Measurements from ENCODE around the gene TGFA.

Gene TGFA

GRCh38 chr2:70553584-70554337, at the start of gene TGFA:
Gene TGFA, minus strand, starts transcription at chr2:70553826. Its CDS starts 59 bp downstream, at chr2:70553767.
- no peaks in the 10 kb centered on the region for H3K36me3 ChIP-seq (ENCODE audit: control insufficient read depth, insufficient read depth, low read length)
- peak within 1 kb of the TSS; percentile 56 for H3K9ac ChIP-seq (ENCODE audit: low read length)
- no peaks in the 10 kb centered on the region for H3K4me1 ChIP-seq (ENCODE audit: control insufficient read depth, insufficient read depth, low read length)
- H3K27me3 ChIP-seq (ENCODE audit: control insufficient read depth, insufficient read depth, low read length), result peaks cover 8% of the 10 kb centered on the region
- H3K27ac ChIP-seq (ENCODE audit: low read depth, low read length), result no peak within 1 kb of the TSS
- peak within 1 kb of the TSS; percentile 69 for H3K4me3 ChIP-seq (ENCODE audit: low read length)

- H3K9ac ChIP-seq (ENCODE audit: low read length), result no peak overlapping the region
- no peaks in the 10 kb centered on the region for H3K27me3 ChIP-seq (ENCODE audit: control insufficient read depth, insufficient read depth, low read length)
- no peak overlapping the region for H3K4me3 ChIP-seq (ENCODE audit: low read length)
- no peak overlapping the region for H3K27ac ChIP-seq (ENCODE audit: low read depth, low read length)
- no peaks in the 10 kb centered on the region for H3K4me1 ChIP-seq (ENCODE audit: control insufficient read depth, insufficient read depth, low read length)
- no peaks in the 10 kb centered on the region for H3K36me3 ChIP-seq (ENCODE audit: control insufficient read depth, insufficient read depth, low read length)
These were observed 49.4 kb upstream of the TGFA start for GRCh38 chr2:70603066-70603465.

- Histone ChIP-seq H3K27me3 (ENCODE audit: control insufficient read depth, insufficient read depth, low read length) (no peaks in the 10 kb centered on the region), H3K4me3 (ENCODE audit: low read length) (no peak overlapping the region), H3K36me3 (ENCODE audit: control insufficient read depth, insufficient read depth, low read length) (no peaks in the 10 kb centered on the region), H3K9ac (ENCODE audit: low read length) (no peak overlapping the region), H3K4me1 (ENCODE audit: control insufficient read depth, insufficient read depth, low read length) (no peaks in the 10 kb centered on the region), H3K27ac (ENCODE audit: low read depth, low read length) (no peak overlapping the region)
These were observed 44.6 kb upstream of the TGFA start for GRCh38 chr2:70598197-70598596.

GRCh38 chr2:70596739-70597138, 43.1 kb upstream of the TGFA start:
- Histone ChIP-seq H3K9ac (ENCODE audit: low read length) (no peak overlapping the region), H3K36me3 (ENCODE audit: control insufficient read depth, insufficient read depth, low read length) (no peaks in the 10 kb centered on the region), H3K27ac (ENCODE audit: low read depth, low read length) (no peak overlapping the region), H3K4me1 (ENCODE audit: control insufficient read depth, insufficient read depth, low read length) (no peaks in the 10 kb centered on the region), H3K27me3 (ENCODE audit: control insufficient read depth, insufficient read depth, low read length) (no peaks in the 10 kb centered on the region), H3K4me3 (ENCODE audit: low read length) (no peak overlapping the region)

- Histone ChIP-seq H3K27ac (ENCODE audit: low read depth, low read length) (no peak overlapping the region), H3K36me3 (ENCODE audit: control insufficient read depth, insufficient read depth, low read length) (no peaks in the 10 kb centered on the region), H3K9ac (ENCODE audit: low read length) (no peak overlapping the region), H3K4me3 (ENCODE audit: low read length) (no peak overlapping the region), H3K27me3 (ENCODE audit: control insufficient read depth, insufficient read depth, low read length) (no peaks in the 10 kb centered on the region), H3K4me1 (ENCODE audit: control insufficient read depth, insufficient read depth, low read length) (no peaks in the 10 kb centered on the region)
These were observed 42.7 kb upstream of the TGFA start for GRCh38 chr2:70596293-70596692.

- no peaks in the 10 kb centered on the region for H3K4me1 ChIP-seq (ENCODE audit: control insufficient read depth, insufficient read depth, low read length)
- no peak overlapping the region for H3K4me3 ChIP-seq (ENCODE audit: low read length)
- no peak overlapping the region for H3K27ac ChIP-seq (ENCODE audit: low read depth, low read length)
- no peaks in the 10 kb centered on the region for H3K27me3 ChIP-seq (ENCODE audit: control insufficient read depth, insufficient read depth, low read length)
- H3K36me3 ChIP-seq (ENCODE audit: control insufficient read depth, insufficient read depth, low read length), result no peaks in the 10 kb centered on the region
- no peak overlapping the region for H3K9ac ChIP-seq (ENCODE audit: low read length)
These were observed 29.5 kb upstream of the TGFA start for GRCh38 chr2:70583091-70583490.

- no peaks in the 10 kb centered on the region for H3K27me3 ChIP-seq (ENCODE audit: control insufficient read depth, insufficient read depth, low read length)
- H3K9ac ChIP-seq (ENCODE audit: low read length), result no peak overlapping the region
- H3K27ac ChIP-seq (ENCODE audit: low read depth, low read length), result no peak overlapping the region
- no peaks in the 10 kb centered on the region for H3K4me1 ChIP-seq (ENCODE audit: control insufficient read depth, insufficient read depth, low read length)
- H3K4me3 ChIP-seq (ENCODE audit: low read length), result no peak overlapping the region
- no peaks in the 10 kb centered on the region for H3K36me3 ChIP-seq (ENCODE audit: control insufficient read depth, insufficient read depth, low read length)
These were observed 26.7 kb upstream of the TGFA start for GRCh38 chr2:70580352-70580751.

- Histone ChIP-seq H3K9ac (ENCODE audit: low read length) (no peak overlapping the region), H3K27ac (ENCODE audit: low read depth, low read length) (no peak overlapping the region), H3K36me3 (ENCODE audit: control insufficient read depth, insufficient read depth, low read length) (no peaks in the 10 kb centered on the region), H3K27me3 (ENCODE audit: control insufficient read depth, insufficient read depth, low read length) (no peaks in the 10 kb centered on the region), H3K4me3 (ENCODE audit: low read length) (no peak overlapping the region), H3K4me1 (ENCODE audit: control insufficient read depth, insufficient read depth, low read length) (no peaks in the 10 kb centered on the region)
These were observed 21.0 kb upstream of the TGFA start for GRCh38 chr2:70574618-70575017.

- Histone ChIP-seq H3K9ac (ENCODE audit: low read length) (no peak overlapping the region), H3K4me3 (ENCODE audit: low read length) (no peak overlapping the region), H3K27ac (ENCODE audit: low read depth, low read length) (no peak overlapping the region), H3K36me3 (ENCODE audit: control insufficient read depth, insufficient read depth, low read length) (no peaks in the 10 kb centered on the region), H3K4me1 (ENCODE audit: control insufficient read depth, insufficient read depth, low read length) (no peaks in the 10 kb centered on the region), H3K27me3 (ENCODE audit: control insufficient read depth, insufficient read depth, low read length) (no peaks in the 10 kb centered on the region)
These were observed 20.5 kb upstream of the TGFA start for GRCh38 chr2:70574109-70574508.

GRCh38 chr2:70570041-70570661, 16.5 kb upstream of the TGFA start:
- Histone ChIP-seq H3K9ac (ENCODE audit: low read length) (no peak overlapping the region), H3K27ac (ENCODE audit: low read depth, low read length) (no peak overlapping the region)

GRCh38 chr2:70569559-70569958, 15.9 kb upstream of the TGFA start:
- Histone ChIP-seq H3K27ac (ENCODE audit: low read depth, low read length) (no peak overlapping the region), H3K4me3 (ENCODE audit: low read length) (no peak overlapping the region), H3K4me1 (ENCODE audit: control insufficient read depth, insufficient read depth, low read length) (no peaks in the 10 kb centered on the region), H3K9ac (ENCODE audit: low read length) (no peak overlapping the region), H3K27me3 (ENCODE audit: control insufficient read depth, insufficient read depth, low read length) (no peaks in the 10 kb centered on the region), H3K36me3 (ENCODE audit: control insufficient read depth, insufficient read depth, low read length) (no peaks in the 10 kb centered on the region)

More at GRCh38 chr2:70570041-70570661, 16.5 kb upstream of the TGFA start:
- H3K27me3 ChIP-seq (ENCODE audit: control insufficient read depth, insufficient read depth, low read length), result no peaks in the 10 kb centered on the region
- no peak overlapping the region for H3K4me3 ChIP-seq (ENCODE audit: low read length)
- H3K4me1 ChIP-seq (ENCODE audit: control insufficient read depth, insufficient read depth, low read length), result no peaks in the 10 kb centered on the region
- no peaks in the 10 kb centered on the region for H3K36me3 ChIP-seq (ENCODE audit: control insufficient read depth, insufficient read depth, low read length)

- H3K36me3 ChIP-seq (ENCODE audit: control insufficient read depth, insufficient read depth, low read length), result no peaks in the 10 kb centered on the region
- no peak overlapping the region for H3K9ac ChIP-seq (ENCODE audit: low read length)
- no peaks in the 10 kb centered on the region for H3K4me1 ChIP-seq (ENCODE audit: control insufficient read depth, insufficient read depth, low read length)
- H3K4me3 ChIP-seq (ENCODE audit: low read length), result no peak overlapping the region
- no peak overlapping the region for H3K27ac ChIP-seq (ENCODE audit: low read depth, low read length)
- no peaks in the 10 kb centered on the region for H3K27me3 ChIP-seq (ENCODE audit: control insufficient read depth, insufficient read depth, low read length)
These were observed 13.3 kb upstream of the TGFA start for GRCh38 chr2:70566906-70567305.

- Histone ChIP-seq H3K9ac (ENCODE audit: low read length) (no peak overlapping the region), H3K4me1 (ENCODE audit: control insufficient read depth, insufficient read depth, low read length) (no peaks in the 10 kb centered on the region), H3K27ac (ENCODE audit: low read depth, low read length) (no peak overlapping the region), H3K36me3 (ENCODE audit: control insufficient read depth, insufficient read depth, low read length) (no peaks in the 10 kb centered on the region), H3K4me3 (ENCODE audit: low read length) (no peak overlapping the region), H3K27me3 (ENCODE audit: control insufficient read depth, insufficient read depth, low read length) (no peaks in the 10 kb centered on the region)
These were observed 12.8 kb upstream of the TGFA start for GRCh38 chr2:70566464-70566863.

All from rectal smooth muscle tissue (tissue), 1 donor.